Trophoblast cell (in vitro differentiated cells and primary cell): Measurements from ENCODE around the gene LIPE.

Experiments used
- DNase-seq, 2 donors: peaks; one replicate each; pipeline ENCODE4 v3.0.0-alpha.2; 2016
- H2AFZ ChIP-seq: 2 replicates; pipeline ENCODE4 v1.6.1; 2013; ENCODE audit warnings: low read length, moderate library complexity, mild to moderate bottlenecking; ENCODE audit not compliant: insufficient read depth, poor library complexity
- H2AK5ac ChIP-seq: 2 replicates; pipeline ENCODE4 v1.6.1; 2013; ENCODE audit warnings: mild to moderate bottlenecking, low read length
- H2BK120ac ChIP-seq: 2 replicates; pipeline ENCODE4 v1.6.1; 2013; ENCODE audit warnings: low read length, mild to moderate bottlenecking, moderate library complexity; ENCODE audit not compliant: insufficient read depth, poor library complexity
- H2BK12ac ChIP-seq: 2 replicates; pipeline ENCODE4 v1.6.1; 2013; ENCODE audit warnings: mild to moderate bottlenecking, low read length, moderate library complexity
- H2BK5ac ChIP-seq: 2 replicates; pipeline ENCODE4 v1.6.1; 2013; ENCODE audit warnings: low read length, low read depth, moderate library complexity, mild to moderate bottlenecking; ENCODE audit not compliant: poor library complexity
- H3K14ac ChIP-seq: 2 replicates; pipeline ENCODE4 v1.6.1; 2013; ENCODE audit warnings: mild to moderate bottlenecking, low read length
- H3K18ac ChIP-seq: 2 replicates; pipeline ENCODE4 v1.6.1; 2013; ENCODE audit warnings: mild to moderate bottlenecking, low read length
- H3K23ac ChIP-seq: 2 replicates; pipeline ENCODE4 v1.6.1; 2013; ENCODE audit warnings: low read length
- H3K27ac ChIP-seq: 2 replicates; pipeline ENCODE4 v1.5.1; 2013; ENCODE audit warnings: low read depth, mild to moderate bottlenecking, inconsistent platforms, low read length, moderate library complexity
- H3K27me3 ChIP-seq: 2 replicates; pipeline ENCODE4 v1.6.1; 2013; ENCODE audit warnings: inconsistent platforms, mild to moderate bottlenecking, low read length, moderate library complexity; ENCODE audit not compliant: insufficient read depth
- H3K36me3 ChIP-seq, 2 experiments: 1 replicate in 1 of 2; 2 replicates in 1 of 2; pipeline ENCODE4 v1.6.1; 2013; ENCODE audit warnings: low read length in 2 of 2, mild to moderate bottlenecking in 2 of 2, moderate library complexity in 1 of 2; ENCODE audit not compliant: insufficient read depth in 2 of 2, control insufficient read depth in 1 of 2
- H3K4ac ChIP-seq: 2 replicates; pipeline ENCODE4 v1.6.1; 2013; ENCODE audit warnings: low read depth, mild to moderate bottlenecking, low read length, moderate library complexity
- H3K4me1 ChIP-seq, 2 experiments: 1 replicate in 1 of 2; 2 replicates in 1 of 2; pipeline ENCODE4 v1.6.1; 2013; ENCODE audit warnings: low read length in 2 of 2, mild to moderate bottlenecking in 2 of 2, moderate library complexity in 1 of 2; ENCODE audit not compliant: insufficient read depth in 2 of 2, control insufficient read depth in 1 of 2
- H3K4me2 ChIP-seq: 2 replicates; pipeline ENCODE4 v1.6.1; 2013; ENCODE audit warnings: inconsistent platforms, mild to moderate bottlenecking, low read length, moderate library complexity
- H3K4me3 ChIP-seq: 2 replicates; pipeline ENCODE4 v1.5.1; 2013; ENCODE audit warnings: mild to moderate bottlenecking, low read depth, low read length, inconsistent platforms
- H3K79me1 ChIP-seq: one replicate; pipeline ENCODE4 v1.6.1; 2013; ENCODE audit warnings: low read length
- H3K79me2 ChIP-seq: 2 replicates; pipeline ENCODE4 v1.6.1; 2013; ENCODE audit warnings: low read length, mild to moderate bottlenecking; ENCODE audit not compliant: control insufficient read depth, insufficient read depth, poor library complexity
- H3K9ac ChIP-seq: 2 replicates; pipeline ENCODE4 v1.6.1; 2013; ENCODE audit warnings: mild to moderate bottlenecking, low read length
- H3K9me3 ChIP-seq: 2 replicates; pipeline ENCODE4 v1.6.1; 2013; ENCODE audit warnings: low read depth, mild to moderate bottlenecking, control low read depth, inconsistent platforms, low read length; ENCODE audit not compliant: insufficient read depth
- H4K12ac ChIP-seq: 2 replicates; pipeline ENCODE4 v1.6.1; 2013; ENCODE audit warnings: low read depth, mild to moderate bottlenecking, low read length, moderate library complexity
- H4K8ac ChIP-seq: 2 replicates; pipeline ENCODE4 v1.6.1; 2013; ENCODE audit warnings: low read depth, mild to moderate bottlenecking, low read length, moderate library complexity
- H4K91ac ChIP-seq: one replicate; pipeline ENCODE4 v1.6.1; 2013; ENCODE audit warnings: low read depth, mild to moderate bottlenecking, low read length, moderate library complexity
- WGBS: extraction: QIAGEN DNeasy Blood & Tissue Kit; methylation state at CpG from one replicate; pipeline ENCODE4 v1.1.7; 2013; ENCODE audit warnings: missing lambda C conversion rate; ENCODE audit not compliant: insufficient read length, insufficient coverage; ENCODE audit errors: extremely low coverage; 5-methylcytosine and 5-hydroxymethylcytosine counted together

LIPE gene

DNA sequence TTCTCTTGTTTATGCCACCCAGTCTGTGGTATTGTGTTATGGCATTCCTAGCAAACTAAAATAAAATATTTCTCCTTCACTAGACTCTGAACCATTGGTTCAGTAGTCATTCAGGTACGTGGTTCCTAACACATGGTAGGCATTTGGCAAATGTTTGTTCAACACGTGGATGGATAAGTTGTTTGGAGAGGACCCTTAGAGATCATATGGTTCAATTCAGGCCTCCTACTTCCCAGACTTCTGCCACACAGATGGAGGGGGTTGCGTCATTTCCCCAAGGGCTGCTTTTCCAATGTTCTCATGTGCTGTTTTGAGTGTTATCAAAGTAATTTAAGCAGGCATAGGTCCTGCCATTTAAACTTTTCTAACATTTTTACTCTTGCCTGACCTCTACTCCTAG lies 8.8 kb upstream of the LIPE start:
- DNase-seq = no peak
- Histone ChIP-seq H3K9me3 (no peaks in the 10 kb centered on the region), H2BK12ac (no peak overlapping the region), H3K9ac (no peak overlapping the region), H3K27ac (no peak overlapping the region), H3K4ac (no peak overlapping the region), H3K27me3 (no peaks in the 10 kb centered on the region), H4K8ac (no peak overlapping the region), H2BK5ac (no peak overlapping the region), H2AK5ac (no peak overlapping the region), H3K14ac (no peak overlapping the region), H3K23ac (no peak overlapping the region), H3K79me1 (no peaks in the 10 kb centered on the region), H3K4me1 (peaks cover 7 to 8% of the 10 kb centered on the region in 2 experiments), H3K79me2 (no peaks in the 10 kb centered on the region), H3K4me2 (no peak overlapping the region), H2AFZ (no peak overlapping the region), H4K12ac (no peak overlapping the region), H3K18ac (no peak overlapping the region), H3K4me3 (no peak overlapping the region), H4K91ac (no peak overlapping the region), H3K36me3 (no peaks in the 10 kb centered on the region), H2BK120ac (no peak overlapping the region)
- WGBS = no CpG with 5 or more reads among the region's 3 CpGs

DNA sequence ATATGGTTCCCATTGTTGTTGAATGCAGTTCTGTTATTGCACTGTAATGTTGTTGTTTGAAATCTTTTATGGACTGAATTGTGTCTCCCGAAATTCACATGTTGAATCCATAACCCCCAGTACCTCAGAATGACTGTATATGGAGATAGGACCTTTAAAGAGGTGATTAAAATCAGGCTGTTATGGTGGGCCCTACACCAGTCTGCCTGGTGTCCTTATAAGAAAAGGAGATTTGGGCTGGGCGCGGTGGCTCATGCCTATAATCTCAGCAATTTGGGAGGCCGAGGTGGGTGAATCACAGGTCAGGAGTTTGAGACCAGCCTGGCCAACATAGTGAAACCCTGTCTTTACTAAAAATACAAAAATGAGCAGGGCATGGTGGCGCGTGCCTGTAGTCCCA lies 8.1 kb upstream of the LIPE start:
- H4K8ac ChIP-seq = no peak overlapping the region
- no peak overlapping the region for H3K23ac ChIP-seq
- H3K27ac ChIP-seq = no peak overlapping the region
- no peaks in the 10 kb centered on the region for H3K79me2 ChIP-seq
- no peak overlapping the region for H3K4me2 ChIP-seq
- peaks cover 3% of the 10 kb centered on the region in 2 experiments for H3K4me1 ChIP-seq
- H3K4me3 ChIP-seq = no peak overlapping the region
- H3K9ac ChIP-seq = no peak overlapping the region
- no peak overlapping the region for H2BK12ac ChIP-seq
- H2BK5ac ChIP-seq = no peak overlapping the region
- H4K91ac ChIP-seq = no peak overlapping the region
- H3K18ac ChIP-seq = no peak overlapping the region
- no peak overlapping the region for H2AK5ac ChIP-seq
- H2AFZ ChIP-seq = no peak overlapping the region
- no peak for DNase-seq
- no peak overlapping the region for H3K14ac ChIP-seq
- no peaks in the 10 kb centered on the region for H3K27me3 ChIP-seq
- H3K36me3 ChIP-seq = no peaks in the 10 kb centered on the region
- no peak overlapping the region for H4K12ac ChIP-seq
- H3K4ac ChIP-seq = no peak overlapping the region
- H2BK120ac ChIP-seq = no peak overlapping the region
- no CpG with 5 or more reads among the region's 6 CpGs for WGBS
- no peaks in the 10 kb centered on the region for H3K9me3 ChIP-seq
- H3K79me1 ChIP-seq = no peaks in the 10 kb centered on the region

DNA sequence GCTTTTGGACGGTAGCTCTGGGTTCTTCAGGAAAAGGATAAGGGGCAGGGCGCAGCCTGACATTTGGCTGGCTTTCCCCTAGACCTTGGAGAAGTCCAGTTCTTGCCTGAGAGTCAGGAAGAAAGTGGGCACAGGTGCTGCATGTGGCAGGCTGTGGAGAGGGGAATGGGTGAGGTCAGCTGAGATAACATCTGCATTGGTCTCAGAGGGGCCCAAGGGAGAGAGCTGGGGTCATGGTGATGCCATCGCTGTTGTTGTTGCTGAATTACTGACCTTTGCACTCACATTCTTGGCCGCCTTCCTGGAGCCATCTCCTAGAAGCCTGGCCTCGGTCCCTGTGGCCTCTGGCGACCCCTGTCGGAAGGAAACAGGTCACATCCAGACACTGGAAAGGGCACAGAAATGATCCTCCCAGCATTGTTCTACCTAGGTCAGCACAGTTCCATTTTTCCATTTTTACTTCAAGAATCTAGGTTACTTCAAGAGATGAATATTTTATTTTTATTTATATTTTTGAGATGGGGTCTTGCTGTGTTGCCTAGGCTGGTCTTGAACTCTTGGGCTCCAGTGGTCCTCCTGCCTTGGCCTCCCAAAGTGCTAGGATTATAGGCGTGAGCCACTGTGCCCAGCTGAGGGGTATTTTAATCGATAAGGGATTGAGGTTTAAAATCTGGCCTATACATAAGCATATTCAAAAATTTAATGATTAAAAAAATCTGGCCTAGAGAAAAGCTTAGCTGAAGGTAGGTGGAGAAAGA lies 6.5 kb upstream of the LIPE start:
- Histone ChIP-seq H3K79me2 (no peaks in the 10 kb centered on the region), H3K4me1 (peaks cover 3% of the 10 kb centered on the region in 2 experiments), H3K36me3 (no peaks in the 10 kb centered on the region), H4K91ac (no peak overlapping the region), H2AK5ac (no peak overlapping the region), H3K18ac (no peak overlapping the region), H3K79me1 (no peaks in the 10 kb centered on the region), H2AFZ (no peak overlapping the region), H3K27me3 (no peaks in the 10 kb centered on the region), H3K23ac (no peak overlapping the region), H3K9me3 (no peaks in the 10 kb centered on the region), H3K4ac (no peak overlapping the region), H4K8ac (no peak overlapping the region), H2BK12ac (no peak overlapping the region), H4K12ac (no peak overlapping the region), H3K4me3 (no peak overlapping the region), H2BK5ac (no peak overlapping the region), H3K27ac (no peak overlapping the region), H3K4me2 (no peak overlapping the region), H3K9ac (no peak overlapping the region), H2BK120ac (no peak overlapping the region), H3K14ac (no peak overlapping the region)
- WGBS = no CpG with 5 or more reads among the region's 9 CpGs
- DNase-seq = peak; percentile 46 to 80

DNA sequence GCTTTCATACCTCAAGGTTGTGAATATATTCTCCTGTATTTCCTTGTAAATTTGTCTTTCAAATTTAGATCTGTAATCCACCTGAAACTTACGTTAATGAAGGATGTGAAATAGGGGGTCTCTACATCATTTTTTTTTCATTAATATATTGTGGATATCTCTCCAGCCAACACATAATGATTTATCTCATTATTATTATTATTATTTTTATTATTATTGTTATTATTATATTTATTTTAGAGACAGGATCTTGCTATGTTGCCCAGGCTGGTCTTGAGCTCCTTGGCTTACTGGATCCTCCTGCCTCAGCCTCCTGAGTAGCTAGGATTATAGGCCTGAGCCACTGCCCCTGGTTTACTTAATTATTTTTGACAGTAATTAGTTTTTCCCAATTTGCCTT lies 4.3 kb upstream of the LIPE start:
- Histone ChIP-seq H3K27ac (no peak overlapping the region), H3K4ac (no peak overlapping the region), H4K12ac (no peak overlapping the region), H2AFZ (no peak overlapping the region), H3K4me1 (peaks cover 3% of the 10 kb centered on the region in 2 experiments), H3K9ac (no peak overlapping the region), H2AK5ac (no peak overlapping the region), H4K8ac (no peak overlapping the region), H3K36me3 (no peaks in the 10 kb centered on the region), H3K79me1 (no peaks in the 10 kb centered on the region), H3K9me3 (no peaks in the 10 kb centered on the region), H3K27me3 (no peaks in the 10 kb centered on the region), H2BK5ac (no peak overlapping the region), H3K18ac (no peak overlapping the region), H3K23ac (no peak overlapping the region), H3K79me2 (no peaks in the 10 kb centered on the region), H4K91ac (no peak overlapping the region), H2BK120ac (no peak overlapping the region), H2BK12ac (no peak overlapping the region), H3K4me3 (no peak overlapping the region), H3K14ac (no peak overlapping the region), H3K4me2 (no peak overlapping the region)
- no peak for DNase-seq
- WGBS = no CpG with 5 or more reads among the region's 1 CpG
